Breast epithelium (tissue), 4 donors: ENCODE data around the gene APOO. TPM values are rescaled to one million over a fixed set of nuclear protein-coding genes. Genes with fewer than 3 reads are reported as not detected.

Experiments used
- DNase-seq, 2 donors: peaks; one replicate each; pipeline ENCODE4 v3.0.0-alpha.2; 2019; ENCODE audit warnings: low spot score in 2 of 2
- H3K27ac ChIP-seq, 2 donors: fragments of 200-600 bp; sonication (generic) in 1 of 2; one replicate each; pipeline ENCODE4 v1.5.1; 2016 to 2019; ENCODE audit warnings: mild to moderate bottlenecking in 1 of 2
- H3K27me3 ChIP-seq, 2 donors: fragments of 200-600 bp; sonication (generic) in 1 of 2; one replicate each; pipeline versions ENCODE4 v1.5.1 to v1.6.0; 2017 to 2019; ENCODE audit warnings: control low read depth in 1 of 2, mild to moderate bottlenecking in 1 of 2
- H3K36me3 ChIP-seq: fragments of 200-600 bp; one replicate; pipeline ENCODE4 v1.5.1; 2019
- H3K4me1 ChIP-seq, 2 donors: fragments of 200-600 bp; sonication (generic); one replicate each; pipeline ENCODE4 v1.5.1; 2016 to 2019; ENCODE audit warnings: control low read depth in 1 of 2
- H3K4me3 ChIP-seq, 3 donors: fragments of 200-600 bp; sonication (generic); 1 replicate in 2 of 3; 2 replicates in 1 of 3; pipeline ENCODE4 v1.5.1; 2016 to 2019; ENCODE audit warnings: mild to moderate bottlenecking in 3 of 3, moderate library complexity in 2 of 3
- H3K9me3 ChIP-seq, 2 donors: fragments of 200-600 bp; sonication (generic) in 1 of 2; one replicate each; pipeline ENCODE4 v1.5.1; 2016 to 2019; ENCODE audit warnings: control low read depth in 1 of 2
- CTCF ChIP-seq, 3 donors: fragments of 450-650 bp; IDR thresholded peaks; one replicate each; pipeline ENCODE4 v1.5.1; 2016 to 2017; ENCODE audit warnings: antibody characterized with exemption in 3 of 3, mild to moderate bottlenecking in 3 of 3, moderate library complexity in 3 of 3
- POLR2A ChIP-seq: fragments of 450-650 bp; IDR thresholded peaks from one replicate; pipeline ENCODE4 v1.6.1; 2016; ENCODE audit warnings: antibody characterized with exemption, mild to moderate bottlenecking, moderate library complexity
- POLR2AphosphoS5 ChIP-seq, 3 donors: sonication (generic); formaldehyde crosslinking; IDR thresholded peaks; one replicate each; pipeline ENCODE4 v1.6.1; 2017; ENCODE audit warnings: antibody characterized with exemption in 3 of 3
- intact Hi-C: fragments of 100-400 bp; cut with DNase I; formaldehyde crosslinking; loops from one replicate; pipeline ENCODE4 v1.15.1; 2023; ENCODE audit warnings: low total_unique reads
- total RNA-seq, 3 donors: library from RNA; depleted of rRNA; stranded (reverse); fragments of >200 nt; gene quantifications; one replicate each; pipeline ENCODE4 v1.1.0, GENCODE V29; 2016

APOO gene
- total RNA-seq, 3 donors from 2014 or later = 5.8 to 16.7 (median 16.1) TPM

- TF ChIP-seq CTCF (IDR thresholded peaks at IDR 0.05) (no peak), POLR2A (no peak), POLR2AphosphoS5 (IDR thresholded peaks at IDR 0.05) (no peak)
- no peak overlapping the region for H3K4me3 ChIP-seq
- no peak overlapping the region for H3K27ac ChIP-seq
- H3K4me1 ChIP-seq = no peaks in the 10 kb centered on the region
- H3K27me3 ChIP-seq = peaks cover 0 to 26% of the 10 kb centered on the region in 2 donors
- intact Hi-C loops = no loop called here
- no peaks in the 10 kb centered on the region for H3K36me3 ChIP-seq
- no peaks in the 10 kb centered on the region for H3K9me3 ChIP-seq
- no peak for DNase-seq
Observed at GRCh38 chrX:23888887-23889501, 18.7 kb downstream of the APOO start.

- Histone ChIP-seq H3K9me3 (no peaks in the 10 kb centered on the region), H3K27ac (no peak overlapping the region), H3K4me1 (no peaks in the 10 kb centered on the region), H3K36me3 (no peaks in the 10 kb centered on the region), H3K27me3 (peaks cover 0 to 32% of the 10 kb centered on the region in 2 donors), H3K4me3 (no peak overlapping the region)
- intact Hi-C loops = no loop called here
- no peak for DNase-seq
- TF ChIP-seq CTCF (IDR thresholded peaks at IDR 0.05) (no peak), POLR2AphosphoS5 (IDR thresholded peaks at IDR 0.05) (no peak), POLR2A (no peak)
Observed at GRCh38 chrX:23887918-23888317, 19.8 kb downstream of the APOO start.

- H3K27me3 ChIP-seq = peaks cover 0 to 32% of the 10 kb centered on the region in 2 donors
- H3K4me1 ChIP-seq = no peaks in the 10 kb centered on the region
- H3K4me3 ChIP-seq = no peak overlapping the region
- DNase-seq = no peak
- no peaks in the 10 kb centered on the region for H3K9me3 ChIP-seq
- TF ChIP-seq POLR2A (no peak), CTCF (IDR thresholded peaks at IDR 0.05) (no peak), POLR2AphosphoS5 (IDR thresholded peaks at IDR 0.05) (no peak)
- H3K27ac ChIP-seq = no peak overlapping the region
- intact Hi-C loops = no loop called here
- H3K36me3 ChIP-seq = no peaks in the 10 kb centered on the region
Observed at GRCh38 chrX:23887451-23887850, 20.3 kb downstream of the APOO start.

- peaks cover 0 to 32% of the 10 kb centered on the region in 2 donors for H3K27me3 ChIP-seq
- H3K9me3 ChIP-seq = no peaks in the 10 kb centered on the region
- no peak for DNase-seq
- no peaks in the 10 kb centered on the region for H3K36me3 ChIP-seq
- H3K4me3 ChIP-seq = no peak overlapping the region
- H3K27ac ChIP-seq = no peak overlapping the region
- intact Hi-C loops = no loop called here
- H3K4me1 ChIP-seq = no peaks in the 10 kb centered on the region
- no peak for TF ChIP-seq POLR2AphosphoS5 (IDR thresholded peaks at IDR 0.05)
- no peak for TF ChIP-seq CTCF (IDR thresholded peaks at IDR 0.05)
- TF ChIP-seq POLR2A = no peak
Observed at GRCh38 chrX:23885803-23886202, 21.9 kb downstream of the APOO start.

- intact Hi-C loops = no loop called here
- Histone ChIP-seq H3K4me1 (no peaks in the 10 kb centered on the region), H3K36me3 (no peaks in the 10 kb centered on the region), H3K9me3 (no peaks in the 10 kb centered on the region), H3K27ac (no peak overlapping the region), H3K4me3 (no peak overlapping the region), H3K27me3 (peaks cover 0 to 32% of the 10 kb centered on the region in 2 donors)
- no peak for TF ChIP-seq CTCF (IDR thresholded peaks at IDR 0.05)
- TF ChIP-seq POLR2AphosphoS5 (IDR thresholded peaks at IDR 0.05) = no peak
- no peak for TF ChIP-seq POLR2A
- no peak for DNase-seq
Observed at GRCh38 chrX:23884427-23885024, 23.2 kb downstream of the APOO start.
